Cerebellar nuclear complex (tissue), 1 donor: ENCODE data around the gene PRR29.
"Not testable (repeated sequence)": the region's sequence is repeated elsewhere in the genome, so short reads cannot be mapped to it uniquely, and the experiment has no call there.

ENCODE experiments used
- DNase-seq, 2 experiments: peaks; one replicate each; lab custom pipeline; 2025; lab: John Stamatoyannopoulos, UW

Gene PRR29

GRCh38 chr17:64015447-64015846 is 17.3 kb downstream of the PRR29 start:
- no peak for DNase-seq

GRCh38 chr17:64016231-64016784 is 18.2 kb downstream of the PRR29 start:
- no peak for DNase-seq

GRCh38 chr17:64016974-64017373 is 18.8 kb downstream of the PRR29 start:
- DNase-seq, result no peak

DNA sequence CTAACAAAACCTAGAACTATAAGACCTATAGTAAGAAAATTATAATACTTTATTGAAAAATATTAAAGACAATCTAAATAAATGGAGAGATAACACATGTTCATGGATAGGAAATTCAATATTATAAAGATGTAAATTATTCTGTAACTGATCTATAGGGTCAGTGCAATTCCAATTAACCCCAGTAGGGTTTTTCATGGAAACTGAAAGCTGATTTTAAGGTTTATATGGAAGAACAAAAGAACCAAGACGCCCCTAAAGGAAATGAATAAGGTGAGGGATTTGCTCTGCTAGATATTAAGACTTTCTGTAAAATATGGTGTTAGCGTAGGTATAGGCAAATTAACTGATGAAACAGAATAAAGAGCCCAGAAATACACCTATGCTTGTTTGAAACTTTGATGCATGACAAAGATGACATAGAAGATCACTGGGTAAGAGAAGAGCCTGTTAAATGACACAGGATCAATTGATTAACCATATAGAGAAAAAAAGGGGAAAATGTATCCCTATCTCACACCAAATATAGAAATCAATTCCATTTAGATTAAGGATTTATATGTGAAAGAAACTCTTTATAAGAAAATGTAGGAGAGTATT is 19.3 kb downstream of the PRR29 start:
- DNase-seq, result no peak

DNA sequence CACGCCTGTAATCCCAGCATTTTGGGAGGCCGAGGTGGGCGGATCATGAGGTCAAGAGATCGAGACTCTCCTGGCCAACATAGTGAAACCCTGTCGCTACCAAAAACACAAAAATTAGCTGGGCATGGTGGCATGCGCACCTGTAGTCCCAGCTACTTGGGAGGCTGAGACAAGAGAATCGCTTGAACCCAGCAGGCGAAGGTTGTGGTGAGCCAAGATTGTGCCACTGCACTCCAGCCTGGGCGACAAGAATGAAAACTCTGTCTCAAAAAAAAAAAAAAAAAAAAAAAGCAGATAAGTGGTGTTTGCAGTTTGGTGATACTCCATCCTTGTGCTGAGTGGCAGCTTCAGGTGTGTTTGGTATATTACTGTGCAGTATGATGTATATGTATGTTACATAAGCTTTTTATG is 21.4 kb downstream of the PRR29 start:
- not testable (repeated sequence) for DNase-seq

GRCh38 chr17:64020056-64020766 is 22.1 kb downstream of the PRR29 start, which contains the start of gene ICAM2:
TSS of gene ICAM2 (minus strand) at chr17:64020633. CDS start at chr17:64006691, 13,942 bp downstream.
- no peak for DNase-seq

GRCh38 chr17:64022611-64023063 is 24.5 kb downstream of the PRR29 start:
- DNase-seq, result no peak

DNA sequence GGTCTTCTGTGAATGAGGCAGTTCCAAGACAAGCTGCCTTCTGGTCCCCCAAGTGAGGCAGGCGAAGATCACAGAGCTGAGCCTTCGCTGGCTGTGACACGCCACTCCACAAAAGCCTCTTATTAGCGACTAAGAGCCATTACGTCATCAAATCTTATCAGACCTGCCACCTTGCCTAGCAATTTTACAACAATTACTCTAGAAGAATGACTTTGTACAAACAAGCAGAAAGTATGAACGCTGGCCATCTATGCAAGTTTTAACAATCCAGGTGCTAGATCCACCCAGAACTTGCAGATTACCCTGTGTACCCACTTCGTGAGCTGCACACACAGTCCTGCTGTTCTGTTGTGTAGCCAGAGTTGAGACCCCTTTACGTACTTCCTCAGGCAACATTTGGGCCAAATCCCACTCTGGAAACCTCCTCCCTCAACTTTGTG is 26.1 kb downstream of the PRR29 start:
- no peak for DNase-seq

DNA sequence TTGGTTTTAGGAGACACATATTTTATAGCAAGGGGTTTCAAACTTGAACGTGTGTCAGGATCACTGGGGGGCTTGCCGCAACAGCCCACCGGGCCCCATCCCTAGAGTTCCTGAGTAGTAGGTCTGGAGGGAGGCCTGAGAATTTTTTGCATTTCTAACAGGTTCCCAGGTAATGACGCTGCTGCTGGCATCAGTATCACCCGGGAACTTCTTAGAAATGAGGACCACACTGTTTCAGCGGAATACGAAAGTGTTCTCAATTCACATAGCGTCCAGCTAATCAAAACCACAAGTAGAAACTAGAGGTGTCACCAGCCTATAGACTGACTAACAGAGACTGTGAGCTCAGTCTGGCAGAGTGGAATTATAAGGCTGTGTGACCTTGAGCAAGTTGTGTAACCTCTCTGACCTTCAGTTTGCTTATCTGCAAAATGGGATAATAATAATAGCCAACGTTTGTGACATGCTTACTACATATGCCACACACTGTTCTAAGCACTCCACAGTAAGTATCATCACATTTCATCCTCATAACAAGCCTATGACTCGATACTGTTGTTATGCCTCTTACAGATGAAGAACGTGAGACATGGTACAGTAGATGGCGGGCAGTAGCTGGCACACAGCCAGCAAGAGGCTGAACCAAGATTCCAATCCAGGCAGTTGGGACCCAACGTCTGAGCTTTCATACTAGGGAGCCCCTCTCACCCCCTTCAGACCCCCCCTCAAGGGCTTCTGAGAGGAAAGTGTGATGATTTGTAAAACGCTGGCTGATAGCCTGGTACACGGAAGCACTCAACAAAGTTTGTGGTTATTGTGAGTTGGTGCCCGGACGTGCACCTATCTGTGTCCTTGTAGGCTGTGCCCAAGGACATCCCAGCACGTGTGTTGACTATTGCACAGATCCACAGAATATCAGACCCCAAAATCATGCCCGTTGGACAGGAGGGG is 26.9 kb downstream of the PRR29 start:
- no peak for DNase-seq

DNA sequence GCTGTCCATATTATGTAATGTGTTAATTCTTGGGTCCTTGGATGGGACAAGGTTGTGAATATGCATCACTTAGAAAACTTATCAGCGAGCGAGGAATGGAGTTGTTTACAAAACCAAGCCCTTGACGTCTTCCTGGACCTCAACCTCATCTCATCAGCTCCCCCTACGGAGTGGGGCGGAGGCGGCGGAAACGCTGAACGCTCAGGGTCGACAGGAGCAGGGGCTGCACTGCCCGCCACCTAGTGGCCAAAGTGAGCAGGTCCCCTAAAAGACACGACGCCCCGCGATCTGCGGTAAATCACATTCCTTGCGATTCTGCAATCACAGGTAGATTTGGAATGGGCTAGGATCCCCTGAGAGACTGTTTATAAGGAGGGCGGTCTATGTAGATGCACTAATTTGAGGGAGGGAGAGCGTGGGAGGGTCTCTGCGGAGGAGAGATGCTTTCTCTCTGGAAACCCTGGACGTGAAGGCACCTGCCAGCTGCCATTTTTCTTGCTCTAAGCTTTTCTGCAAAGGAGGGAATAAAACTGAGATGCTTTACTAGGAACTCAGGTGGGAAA is 27.7 kb downstream of the PRR29 start:
- DNase-seq, result peak in 1 of 2 experiments; percentile 2

DNA sequence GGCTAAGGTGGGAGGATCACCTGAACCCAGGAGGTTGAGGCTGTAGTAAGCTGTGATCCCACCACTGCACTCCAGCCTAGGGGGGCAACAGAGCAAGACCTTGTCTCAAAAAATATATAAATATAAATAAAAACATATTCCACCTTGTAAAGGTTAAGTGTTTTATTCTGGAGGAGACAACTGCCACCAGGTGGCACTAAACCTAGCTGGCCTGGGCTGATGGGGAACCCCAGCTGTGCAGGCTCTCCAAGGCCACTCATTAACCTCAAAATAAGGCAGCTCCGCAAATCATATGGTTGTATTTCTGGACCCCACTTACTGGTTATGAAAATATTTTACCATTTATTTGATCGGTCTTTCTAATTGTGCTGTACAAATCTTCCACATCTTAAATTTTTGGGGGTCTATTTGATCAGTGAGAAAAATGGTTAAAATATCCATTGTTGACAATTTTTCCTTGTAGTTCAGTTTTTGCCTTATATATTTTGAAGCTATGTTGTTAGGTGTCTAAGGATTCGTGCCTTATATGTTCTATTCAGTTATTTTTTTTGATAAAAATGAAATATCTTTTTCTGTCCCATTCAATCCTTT is 30.8 kb downstream of the PRR29 start:
- peak in 1 of 2 experiments; percentile 25 for DNase-seq

GRCh38 chr17:64032081-64032480 is 33.9 kb downstream of the PRR29 start:
- no peak for DNase-seq

DNA sequence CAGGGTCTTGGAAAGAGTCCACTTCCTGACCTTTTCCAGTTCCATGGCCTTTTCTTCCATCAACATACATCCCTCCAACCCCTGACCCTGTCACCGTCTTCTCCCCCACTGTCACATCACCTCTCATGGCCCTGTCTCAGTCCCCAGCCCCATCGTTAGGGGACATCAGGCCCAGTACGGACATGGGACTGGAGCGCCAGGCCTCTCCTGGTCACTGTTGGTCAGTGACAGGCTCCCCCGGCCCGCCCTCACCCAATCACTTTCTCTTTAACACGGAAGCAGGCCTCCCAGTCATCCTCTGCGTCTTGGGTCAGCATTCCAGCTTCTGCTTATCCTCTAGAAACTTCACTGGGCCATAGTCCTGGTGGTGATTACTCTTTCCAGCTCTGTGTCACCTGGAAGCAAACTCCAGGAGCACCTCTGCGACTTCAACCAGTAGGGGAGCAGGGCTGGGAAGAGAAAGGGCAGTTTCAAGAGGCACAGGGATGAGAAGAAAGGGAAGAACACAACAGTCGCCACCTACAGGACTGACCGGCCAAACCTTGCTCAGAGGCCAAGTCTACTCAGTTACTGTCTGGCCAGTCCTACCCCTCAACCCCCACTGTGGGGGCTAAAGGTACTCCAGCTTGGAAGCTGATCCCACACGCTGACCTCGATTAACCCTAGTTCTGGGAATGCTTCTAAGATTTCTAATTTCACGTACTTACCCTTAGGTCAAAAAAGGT is 38.2 kb downstream of the PRR29 start:
- no peak for DNase-seq

GRCh38 chr17:64037180-64037579 is 39.0 kb downstream of the PRR29 start:
- DNase-seq, result no peak

DNA sequence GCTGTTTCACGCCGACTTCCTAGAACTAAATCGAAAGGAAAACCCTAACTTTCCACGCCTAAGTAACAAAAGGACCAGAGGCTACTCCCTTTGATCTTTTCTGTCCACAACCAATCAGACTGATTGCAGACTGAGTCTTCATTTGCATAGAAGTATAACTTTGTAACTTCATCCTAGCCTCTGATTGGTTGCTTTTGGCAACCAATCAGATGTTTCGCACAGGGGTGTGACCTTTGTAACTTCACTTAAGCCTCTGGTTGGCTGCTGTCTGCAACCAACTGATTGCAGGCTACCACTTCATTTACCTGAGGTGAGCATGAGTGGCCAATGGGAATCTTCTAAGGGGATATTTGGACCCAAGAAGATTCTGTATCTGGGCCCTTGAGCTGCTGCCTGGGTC is 39.7 kb downstream of the PRR29 start:
- no peak for DNase-seq

DNA sequence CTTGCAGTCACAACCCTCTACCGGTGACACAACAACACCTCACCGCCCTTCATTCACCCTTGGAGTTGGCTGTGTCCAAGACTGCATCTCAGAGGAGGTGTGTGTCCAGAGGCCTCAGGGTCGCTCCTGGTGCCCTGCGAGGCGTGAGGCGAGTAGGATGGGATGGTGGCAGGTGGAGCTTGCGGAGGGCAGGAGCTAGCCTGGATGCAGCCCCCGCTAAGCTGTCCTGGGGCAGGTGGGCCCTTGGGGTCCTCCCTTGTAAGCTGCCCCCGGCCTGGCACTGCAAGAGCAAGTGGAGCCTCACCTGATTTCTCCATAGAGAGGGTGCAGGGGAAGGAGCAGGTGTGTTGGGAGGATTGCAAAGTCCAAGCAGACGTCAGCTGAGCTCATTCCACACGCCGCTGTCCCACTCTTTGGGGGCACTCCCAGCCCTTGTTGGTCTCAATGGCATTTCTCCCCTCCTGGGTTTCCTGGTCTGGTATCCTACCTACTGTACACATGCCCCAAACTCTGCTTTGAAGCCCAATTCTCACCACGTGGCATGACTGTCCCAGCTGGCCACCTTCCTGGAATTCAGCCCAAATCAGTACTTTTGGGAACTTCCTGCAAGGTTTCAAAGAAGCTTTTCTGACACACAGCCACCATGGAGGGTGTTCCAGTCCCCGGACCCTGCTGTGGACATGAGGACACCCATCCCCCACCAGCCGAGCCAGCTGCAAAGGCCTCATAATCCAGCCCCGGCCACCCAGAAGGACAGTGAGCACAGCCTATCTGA is 40.4 kb downstream of the PRR29 start:
- no peak for DNase-seq

- DNase-seq, result no peak
These were observed 40.9 kb downstream of the PRR29 start for GRCh38 chr17:64039106-64039400.

- no peak for DNase-seq
These were observed 42.1 kb downstream of the PRR29 start for GRCh38 chr17:64040206-64040605.

DNA sequence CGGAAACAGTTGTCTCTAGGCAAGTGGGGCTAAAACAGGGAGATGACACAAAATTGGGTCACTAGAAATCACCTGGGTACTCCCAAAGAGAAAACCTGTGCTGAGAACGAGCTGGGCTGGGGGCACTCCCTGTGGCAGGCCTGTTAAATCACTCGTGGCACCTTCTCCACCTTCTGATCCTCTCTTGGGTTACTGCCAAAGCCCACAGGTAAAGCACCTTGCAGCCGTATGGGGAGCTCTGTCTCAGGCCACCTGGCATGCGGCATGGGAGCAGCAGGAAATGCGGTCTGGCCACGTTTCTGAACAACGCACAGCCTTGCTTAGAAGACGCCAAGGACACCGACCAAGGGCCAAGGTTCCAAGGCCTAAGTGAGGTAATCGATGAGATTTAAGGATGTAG is 43.8 kb downstream of the PRR29 start:
- no peak for DNase-seq
